SK-N-SH treated with all-trans-retinoic acid at 6 μM for 48 hours (cell line): ENCODE results near the gene VANGL1.

ENCODE experiments used
- ATAC-seq: fragments of 200-7000 bp; cut with Tn5 transposase; 3 replicates; pipeline ENCODE4 v1.9.1; 2020; ENCODE audit warnings: mild to moderate bottlenecking, moderate library complexity
- ARNTL ChIP-seq: fragments of 450-650 bp; formaldehyde crosslinking; IDR thresholded peaks from 2 replicates; pipeline ENCODE4 v1.5.0; 2020; ENCODE audit warnings: low read depth, mild to moderate bottlenecking, moderate library complexity, borderline replicate concordance
- BACH2 ChIP-seq: fragments of 250-450 bp; sonication (Bioruptor Pico); IDR thresholded peaks from 2 replicates; pipeline ENCODE4 v1.9.0; 2021; ENCODE audit warnings: mild to moderate bottlenecking, borderline replicate concordance
- CREB5 ChIP-seq: fragments of 250-450 bp; sonication (Bioruptor Pico); IDR thresholded peaks from 2 replicates; pipeline ENCODE4 v1.5.1; 2020; ENCODE audit warnings: low read depth, mild to moderate bottlenecking, moderate library complexity
- CSDC2 ChIP-seq: fragments of 250-450 bp; sonication (Bioruptor Pico); IDR thresholded peaks from 2 replicates; pipeline ENCODE4 v1.5.0; 2020; ENCODE audit warnings: mild to moderate bottlenecking, moderate library complexity
- CSRNP3 ChIP-seq: fragments of 250-450 bp; sonication (Bioruptor Pico); IDR thresholded peaks from 2 replicates; pipeline ENCODE4 v1.5.1; 2021; ENCODE audit warnings: mild to moderate bottlenecking, moderate library complexity
- ESRRG ChIP-seq: fragments of 250-450 bp; sonication (Bioruptor Pico); IDR thresholded peaks from 2 replicates; pipeline ENCODE4 v1.6.1; 2021; ENCODE audit warnings: mild to moderate bottlenecking
- GLIS3 ChIP-seq: fragments of 250-450 bp; sonication (Bioruptor Pico); IDR thresholded peaks from 2 replicates; pipeline ENCODE4 v1.5.0; 2020; ENCODE audit warnings: mild to moderate bottlenecking, moderate library complexity
- ISL1 ChIP-seq: fragments of 250-450 bp; sonication (Bioruptor Pico); IDR thresholded peaks from 2 replicates; pipeline ENCODE4 v2.1.2; 2022; ENCODE audit warnings: mild to moderate bottlenecking, moderate library complexity
- OSR1 ChIP-seq: fragments of 250-450 bp; sonication (Bioruptor Pico); IDR thresholded peaks from 2 replicates; pipeline ENCODE4 v1.8.0; 2022; ENCODE audit warnings: moderate library complexity, mild to moderate bottlenecking, inconsistent platforms
- PATZ1 ChIP-seq: fragments of 250-450 bp; sonication (Bioruptor Pico); IDR thresholded peaks from 2 replicates; pipeline ENCODE4 v1.8.0; 2020; ENCODE audit warnings: mild to moderate bottlenecking, moderate library complexity, borderline replicate concordance
- POU6F1 ChIP-seq: fragments of 250-450 bp; sonication (Bioruptor Pico); IDR thresholded peaks from 2 replicates; pipeline ENCODE4 v1.8.0; 2021; ENCODE audit warnings: low read depth, mild to moderate bottlenecking, moderate library complexity, borderline replicate concordance
- RARB ChIP-seq: fragments of 250-450 bp; sonication (Bioruptor Pico); IDR thresholded peaks from 2 replicates; pipeline ENCODE4 v1.8.0; 2021; ENCODE audit warnings: mild to moderate bottlenecking, moderate library complexity
- SNAI2 ChIP-seq: fragments of 250-450 bp; sonication (Bioruptor Pico); IDR thresholded peaks from 2 replicates; pipeline ENCODE4 v1.5.0; 2020; ENCODE audit warnings: mild to moderate bottlenecking, moderate library complexity
- TOX ChIP-seq: fragments of 250-450 bp; sonication (Bioruptor Pico); IDR thresholded peaks from 2 replicates; pipeline ENCODE4 v1.8.0; 2021; ENCODE audit warnings: mild to moderate bottlenecking, moderate library complexity, borderline replicate concordance
- TSHZ2 ChIP-seq: fragments of 250-450 bp; sonication (Bioruptor Pico); IDR thresholded peaks from 2 replicates; pipeline ENCODE4 v1.5.0; 2020; ENCODE audit warnings: mild to moderate bottlenecking, moderate library complexity
- ZC3H10 ChIP-seq: fragments of 250-450 bp; sonication (Bioruptor Pico); IDR thresholded peaks from 2 replicates; pipeline ENCODE4 v1.5.1; 2021; ENCODE audit warnings: mild to moderate bottlenecking, moderate library complexity
- ZFP3 ChIP-seq: fragments of 250-450 bp; sonication (Bioruptor Pico); IDR thresholded peaks from 2 replicates; pipeline ENCODE4 v1.5.0; 2020; ENCODE audit warnings: mild to moderate bottlenecking, moderate library complexity
- ZFP30 ChIP-seq: fragments of 450-650 bp; formaldehyde crosslinking; IDR thresholded peaks from 2 replicates; pipeline ENCODE4 v1.5.0; 2022; ENCODE audit warnings: mild to moderate bottlenecking, moderate library complexity
- ZNF565 ChIP-seq: fragments of 450-650 bp; formaldehyde crosslinking; conservative IDR thresholded peaks from 2 replicates; pipeline ENCODE4 v1.5.0; 2020; ENCODE audit warnings: low read depth, mild to moderate bottlenecking, moderate library complexity
- ZNF70 ChIP-seq: fragments of 450-650 bp; formaldehyde crosslinking; IDR thresholded peaks from 2 replicates; pipeline ENCODE4 v1.5.0; 2020; ENCODE audit warnings: mild to moderate bottlenecking, moderate library complexity
- ZNF8 ChIP-seq: fragments of 450-650 bp; formaldehyde crosslinking; IDR thresholded peaks from 2 replicates; pipeline ENCODE4 v1.5.0; 2020; ENCODE audit warnings: mild to moderate bottlenecking, moderate library complexity

The VANGL1 gene

GRCh38 chr1:115669886-115670285, 28.1 kb downstream of the VANGL1 start:
- no peak for ATAC-seq
- TF ChIP-seq SNAI2 (no peak), CREB5 (no peak), TSHZ2 (CRISPR knock-in tag) (no peak), ISL1 (CRISPR knock-in tag) (no peak), OSR1 (no peak), ARNTL (CRISPR knock-in tag) (no peak), ESRRG (CRISPR knock-in tag) (no peak), CSRNP3 (CRISPR knock-in tag) (no peak), CSDC2 (CRISPR knock-in tag) (no peak), ZFP3 (no peak), POU6F1 (no peak), TOX (CRISPR knock-in tag) (no peak), ZNF565 (CRISPR knock-in tag) (no peak), ZC3H10 (CRISPR knock-in tag) (no peak), RARB (no peak)

GRCh38 chr1:115670476-115671175, 28.9 kb downstream of the VANGL1 start:
- TF ChIP-seq OSR1 (no peak), RARB (no peak), ESRRG (CRISPR knock-in tag) (no peak), ZNF565 (CRISPR knock-in tag) (no peak), ZNF8 (no peak), CSRNP3 (CRISPR knock-in tag) (no peak), CSDC2 (CRISPR knock-in tag) (no peak), ZNF70 (CRISPR knock-in tag) (no peak), CREB5 (no peak), TOX (CRISPR knock-in tag) (no peak), ZC3H10 (CRISPR knock-in tag) (no peak), BACH2 (CRISPR knock-in tag) (no peak), TSHZ2 (CRISPR knock-in tag) (no peak), ZFP3 (no peak), ZFP30 (no peak), SNAI2 (no peak), GLIS3 (no peak), POU6F1 (no peak), PATZ1 (CRISPR knock-in tag) (no peak), ISL1 (CRISPR knock-in tag) (no peak)
- TF ChIP-seq, all 23 proteins: peak for 0

More at GRCh38 chr1:115670476-115671175, 28.9 kb downstream of the VANGL1 start:
- no peak for ATAC-seq
